BJ (cell line): Measurements from ENCODE around the gene SHROOM3. TPM values are rescaled to one million over a fixed set of nuclear protein-coding genes. Genes with fewer than 3 reads are reported as not detected.
A peak's percentile ranks its signal among the peaks of the same experiment; 100 is the strongest.

Experiments
- CTCF ChIA-PET: fragments of 350-600 bp; formaldehyde crosslinking; extraction: SDS; loops from one replicate; lab custom pipeline; 2021; ENCODE audit warnings: antibody characterized with exemption, inconsistent platforms; lab: Yijun Ruan, JAX
- POLR2A ChIA-PET: fragments of 300-600 bp; sonication (Branson Sonifier 250); formaldehyde crosslinking; extraction: SDS; loops from one replicate; lab custom pipeline; 2021; ENCODE audit warnings: antibody characterized with exemption; lab: Charles Lee
- DNase-seq: peaks from one replicate; pipeline ENCODE4 v3.0.0-alpha.2; 2011; ENCODE audit warnings: low read depth
- H3K27me3 ChIP-seq: 2 replicates; pipeline ENCODE4 v1.6.0; 2011; ENCODE audit warnings: low read length; ENCODE audit not compliant: control insufficient read depth, insufficient read depth
- H3K36me3 ChIP-seq: 2 replicates; pipeline ENCODE4 v1.5.1; 2011; ENCODE audit warnings: low read length; ENCODE audit not compliant: control insufficient read depth, insufficient read depth
- H3K4me3 ChIP-seq: 2 replicates; pipeline ENCODE4 v1.5.1; 2011; ENCODE audit warnings: low read depth, mild to moderate bottlenecking, control low read depth, low read length
- polyA plus RNA-seq: library from polyadenylated mRNA; depleted of rRNA; stranded (reverse); fragments of >200 nt; gene quantifications from 2 replicates; pipeline ENCODE4 v1.2.3, GENCODE V29; 2011
- TF ChIP-seq, protein P1 (sequence below): IDR thresholded peaks from 2 replicates; pipeline ENCODE4 v1.5.1; 2011; ENCODE audit warnings: low read depth, mild to moderate bottlenecking, control low read depth, inconsistent platforms, low read length, moderate library complexity; ENCODE audit not compliant: insufficient read depth

The SHROOM3 gene
- polyA plus RNA-seq, 1 experiment = 46.1 TPM

DNA sequence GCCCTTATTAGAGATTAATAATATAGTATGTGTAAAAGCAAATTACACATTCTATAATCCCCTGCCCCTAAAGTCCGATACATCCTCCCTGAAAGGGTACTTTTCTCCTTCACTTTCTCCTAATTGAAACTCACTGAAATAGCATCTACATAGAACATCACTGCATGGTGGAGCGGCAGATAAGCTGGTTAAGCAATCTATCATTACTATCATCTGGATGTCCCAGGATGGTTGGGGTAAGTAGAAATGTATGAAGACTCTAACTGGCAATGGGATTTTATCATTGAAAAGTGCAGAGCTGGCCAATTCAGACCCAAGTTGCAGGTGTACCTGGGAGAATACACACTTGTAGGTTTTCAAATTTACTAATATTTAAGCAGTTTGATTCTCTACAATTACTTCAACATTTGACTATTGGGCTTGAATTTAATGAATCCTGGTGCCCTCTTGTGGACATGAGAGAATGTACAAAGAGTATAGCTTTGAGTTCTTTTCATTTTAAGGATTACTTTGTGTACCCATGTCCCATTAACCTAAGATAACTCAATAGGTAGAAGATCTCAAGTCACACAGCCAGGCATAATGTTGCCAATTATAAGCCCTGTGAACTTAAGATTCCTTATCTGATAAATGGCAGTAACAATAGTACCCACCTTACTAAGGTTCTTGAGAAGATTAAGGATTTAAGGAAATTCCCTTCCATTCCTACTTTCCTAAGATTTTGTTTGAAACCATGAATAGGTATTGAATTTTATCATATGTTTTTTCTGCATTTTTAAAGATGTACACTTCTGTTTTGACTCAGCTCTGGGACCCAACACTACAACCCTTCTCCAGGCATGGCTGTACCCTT, 69.8 kb downstream of the SHROOM3 start:
- no peak for DNase-seq
- Histone ChIP-seq H3K4me3 (no peak overlapping the region), H3K27me3 (0 out of 2 replicates have a peak, but pooled peaks cover 2% of the 10 kb centered on the region), H3K36me3 (no peaks in the 10 kb centered on the region)
- TF ChIP-seq, protein P1, sequence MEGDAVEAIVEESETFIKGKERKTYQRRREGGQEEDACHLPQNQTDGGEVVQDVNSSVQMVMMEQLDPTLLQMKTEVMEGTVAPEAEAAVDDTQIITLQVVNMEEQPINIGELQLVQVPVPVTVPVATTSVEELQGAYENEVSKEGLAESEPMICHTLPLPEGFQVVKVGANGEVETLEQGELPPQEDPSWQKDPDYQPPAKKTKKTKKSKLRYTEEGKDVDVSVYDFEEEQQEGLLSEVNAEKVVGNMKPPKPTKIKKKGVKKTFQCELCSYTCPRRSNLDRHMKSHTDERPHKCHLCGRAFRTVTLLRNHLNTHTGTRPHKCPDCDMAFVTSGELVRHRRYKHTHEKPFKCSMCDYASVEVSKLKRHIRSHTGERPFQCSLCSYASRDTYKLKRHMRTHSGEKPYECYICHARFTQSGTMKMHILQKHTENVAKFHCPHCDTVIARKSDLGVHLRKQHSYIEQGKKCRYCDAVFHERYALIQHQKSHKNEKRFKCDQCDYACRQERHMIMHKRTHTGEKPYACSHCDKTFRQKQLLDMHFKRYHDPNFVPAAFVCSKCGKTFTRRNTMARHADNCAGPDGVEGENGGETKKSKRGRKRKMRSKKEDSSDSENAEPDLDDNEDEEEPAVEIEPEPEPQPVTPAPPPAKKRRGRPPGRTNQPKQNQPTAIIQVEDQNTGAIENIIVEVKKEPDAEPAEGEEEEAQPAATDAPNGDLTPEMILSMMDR = peak; percentile 65
- ChIA-PET CTCF (interaction anchor here (0.6 to 3.3 kb wide), 29 partner anchors 10 to 693 kb away, joined by 3 to 77 read pairs (median 4); partner anchors contain the start of gene SHROOM3), POLR2A (interaction anchor here (0.5 to 0.7 kb wide), 2 partner anchors 249 to 487 kb away, joined by 3 read pairs; no protein-coding TSS in a partner anchor)

DNA sequence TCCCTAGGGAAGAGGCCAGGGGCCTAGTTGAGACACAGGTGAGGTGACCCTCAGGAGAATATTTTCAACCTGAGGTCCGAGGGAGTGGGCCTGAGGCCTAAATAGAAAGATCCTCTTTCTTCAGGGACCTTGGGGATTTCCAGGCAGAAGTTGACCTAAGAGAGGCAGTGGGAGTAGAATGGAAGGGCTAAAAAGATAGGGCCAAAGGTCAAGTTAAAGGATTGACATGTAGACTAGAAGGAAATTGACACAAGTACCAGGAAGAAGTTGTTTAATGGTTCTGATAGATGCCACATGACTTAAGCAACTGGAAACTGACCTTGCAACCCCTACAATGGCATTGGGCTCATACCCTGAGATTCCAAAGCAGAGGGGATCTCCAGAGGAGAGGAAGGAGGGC, 76.9 kb downstream of the SHROOM3 start:
- TF ChIP-seq, protein P1 = no peak
- POLR2A ChIA-PET = no interaction called here
- CTCF ChIA-PET = interaction anchor here (0.8 to 2.0 kb wide), 5 partner anchors 11 to 248 kb away, joined by 3 to 7 read pairs (median 4); no protein-coding TSS in a partner anchor
- DNase-seq = no peak
- Histone ChIP-seq H3K4me3 (no peak overlapping the region), H3K36me3 (no peaks in the 10 kb centered on the region), H3K27me3 (no peaks in the 10 kb centered on the region)

DNA sequence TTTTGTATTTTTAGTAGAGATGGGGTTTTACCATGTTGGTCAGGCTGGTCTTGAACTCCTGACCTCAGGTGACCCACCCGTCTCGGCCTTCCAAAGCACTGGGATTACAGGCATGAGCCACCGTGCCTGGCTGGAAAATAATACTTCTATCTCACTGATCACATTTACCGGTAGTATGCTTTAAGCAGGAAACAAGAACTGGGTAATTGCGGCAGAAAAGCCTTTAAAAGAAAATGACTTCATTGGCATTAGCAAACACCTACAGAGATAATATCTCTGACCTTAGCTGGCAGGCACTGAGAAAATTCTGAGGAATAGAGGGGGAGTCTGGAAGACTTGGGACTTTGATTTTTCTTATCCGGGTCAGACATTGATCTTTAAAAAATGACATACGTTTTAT, 78.5 kb downstream of the SHROOM3 start:
- no peak for DNase-seq
- CTCF ChIA-PET = interaction anchor here (1.0 kb wide), 1 partner anchor 33 kb away, joined by 3 read pairs; no protein-coding TSS in a partner anchor
- TF ChIP-seq, protein P1 = no peak
- no peaks in the 10 kb centered on the region for H3K36me3 ChIP-seq
- POLR2A ChIA-PET = no interaction called here
- H3K4me3 ChIP-seq = no peak overlapping the region
- H3K27me3 ChIP-seq = no peaks in the 10 kb centered on the region

DNA sequence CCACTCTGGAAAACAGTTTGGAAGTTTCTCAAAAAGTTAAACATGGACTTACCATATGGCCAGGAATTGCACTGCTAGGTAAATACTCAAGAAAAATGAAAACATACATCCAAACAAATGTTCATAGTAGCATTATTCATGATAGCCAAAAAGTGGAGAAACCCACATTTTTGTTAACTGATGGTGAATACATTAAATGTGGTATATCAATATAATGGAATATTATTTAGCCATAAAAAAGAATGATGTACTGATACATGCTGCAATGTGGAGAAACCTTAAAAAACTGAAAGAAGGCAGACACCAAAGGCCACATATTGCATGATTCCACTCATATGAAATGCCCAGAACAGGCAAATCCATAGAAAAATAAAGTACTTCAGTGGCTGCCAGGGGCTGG, 79.1 kb downstream of the SHROOM3 start:
- Histone ChIP-seq H3K27me3 (no peaks in the 10 kb centered on the region), H3K36me3 (no peaks in the 10 kb centered on the region), H3K4me3 (no peak overlapping the region)
- DNase-seq = no peak
- TF ChIP-seq, protein P1 = no peak
- POLR2A ChIA-PET = no interaction called here
- CTCF ChIA-PET = no interaction called here
